Measurements from ENCODE around the gene PML.

- TF ChIP-seq CTCF (IDR thresholded peaks at IDR 0.05; ENCODE audit: low read depth, low read length, missing input control) = peak; percentile 96
- no peak for TF ChIP-seq SP1 (IDR thresholded peaks at IDR 0.05)
- no peak for TF ChIP-seq REST (IDR thresholded peaks at IDR 0.05)
- no peak for TF ChIP-seq ZBTB33 (IDR thresholded peaks at IDR 0.05)
- TF ChIP-seq GABPA (IDR thresholded peaks at IDR 0.05 in 1 of 2, conservative IDR thresholded peaks at IDR 0.05 in 1 of 2) = peak; percentile 27 to 86
- no peak for TF ChIP-seq JUND (IDR thresholded peaks at IDR 0.05)
These were observed 2.6 kb upstream of the PML start, which contains the start of gene STOML1 for GRCh38 chr15:73991726-73992593.

Data from liver (tissue), 3 donors.